ENCODE results near the gene PHEX. TPM values are rescaled to one million over a fixed set of nuclear protein-coding genes. Genes with fewer than 3 reads are reported as not detected.

Gene PHEX
- total and polyA plus RNA-seq, 2 experiments from 2014 or later: 0.05 to 0.21 TPM

GRCh38 chrX:22043872-22044271 is 11.7 kb downstream of the PHEX start (continued):
- TF ChIP-seq, protein P1, sequence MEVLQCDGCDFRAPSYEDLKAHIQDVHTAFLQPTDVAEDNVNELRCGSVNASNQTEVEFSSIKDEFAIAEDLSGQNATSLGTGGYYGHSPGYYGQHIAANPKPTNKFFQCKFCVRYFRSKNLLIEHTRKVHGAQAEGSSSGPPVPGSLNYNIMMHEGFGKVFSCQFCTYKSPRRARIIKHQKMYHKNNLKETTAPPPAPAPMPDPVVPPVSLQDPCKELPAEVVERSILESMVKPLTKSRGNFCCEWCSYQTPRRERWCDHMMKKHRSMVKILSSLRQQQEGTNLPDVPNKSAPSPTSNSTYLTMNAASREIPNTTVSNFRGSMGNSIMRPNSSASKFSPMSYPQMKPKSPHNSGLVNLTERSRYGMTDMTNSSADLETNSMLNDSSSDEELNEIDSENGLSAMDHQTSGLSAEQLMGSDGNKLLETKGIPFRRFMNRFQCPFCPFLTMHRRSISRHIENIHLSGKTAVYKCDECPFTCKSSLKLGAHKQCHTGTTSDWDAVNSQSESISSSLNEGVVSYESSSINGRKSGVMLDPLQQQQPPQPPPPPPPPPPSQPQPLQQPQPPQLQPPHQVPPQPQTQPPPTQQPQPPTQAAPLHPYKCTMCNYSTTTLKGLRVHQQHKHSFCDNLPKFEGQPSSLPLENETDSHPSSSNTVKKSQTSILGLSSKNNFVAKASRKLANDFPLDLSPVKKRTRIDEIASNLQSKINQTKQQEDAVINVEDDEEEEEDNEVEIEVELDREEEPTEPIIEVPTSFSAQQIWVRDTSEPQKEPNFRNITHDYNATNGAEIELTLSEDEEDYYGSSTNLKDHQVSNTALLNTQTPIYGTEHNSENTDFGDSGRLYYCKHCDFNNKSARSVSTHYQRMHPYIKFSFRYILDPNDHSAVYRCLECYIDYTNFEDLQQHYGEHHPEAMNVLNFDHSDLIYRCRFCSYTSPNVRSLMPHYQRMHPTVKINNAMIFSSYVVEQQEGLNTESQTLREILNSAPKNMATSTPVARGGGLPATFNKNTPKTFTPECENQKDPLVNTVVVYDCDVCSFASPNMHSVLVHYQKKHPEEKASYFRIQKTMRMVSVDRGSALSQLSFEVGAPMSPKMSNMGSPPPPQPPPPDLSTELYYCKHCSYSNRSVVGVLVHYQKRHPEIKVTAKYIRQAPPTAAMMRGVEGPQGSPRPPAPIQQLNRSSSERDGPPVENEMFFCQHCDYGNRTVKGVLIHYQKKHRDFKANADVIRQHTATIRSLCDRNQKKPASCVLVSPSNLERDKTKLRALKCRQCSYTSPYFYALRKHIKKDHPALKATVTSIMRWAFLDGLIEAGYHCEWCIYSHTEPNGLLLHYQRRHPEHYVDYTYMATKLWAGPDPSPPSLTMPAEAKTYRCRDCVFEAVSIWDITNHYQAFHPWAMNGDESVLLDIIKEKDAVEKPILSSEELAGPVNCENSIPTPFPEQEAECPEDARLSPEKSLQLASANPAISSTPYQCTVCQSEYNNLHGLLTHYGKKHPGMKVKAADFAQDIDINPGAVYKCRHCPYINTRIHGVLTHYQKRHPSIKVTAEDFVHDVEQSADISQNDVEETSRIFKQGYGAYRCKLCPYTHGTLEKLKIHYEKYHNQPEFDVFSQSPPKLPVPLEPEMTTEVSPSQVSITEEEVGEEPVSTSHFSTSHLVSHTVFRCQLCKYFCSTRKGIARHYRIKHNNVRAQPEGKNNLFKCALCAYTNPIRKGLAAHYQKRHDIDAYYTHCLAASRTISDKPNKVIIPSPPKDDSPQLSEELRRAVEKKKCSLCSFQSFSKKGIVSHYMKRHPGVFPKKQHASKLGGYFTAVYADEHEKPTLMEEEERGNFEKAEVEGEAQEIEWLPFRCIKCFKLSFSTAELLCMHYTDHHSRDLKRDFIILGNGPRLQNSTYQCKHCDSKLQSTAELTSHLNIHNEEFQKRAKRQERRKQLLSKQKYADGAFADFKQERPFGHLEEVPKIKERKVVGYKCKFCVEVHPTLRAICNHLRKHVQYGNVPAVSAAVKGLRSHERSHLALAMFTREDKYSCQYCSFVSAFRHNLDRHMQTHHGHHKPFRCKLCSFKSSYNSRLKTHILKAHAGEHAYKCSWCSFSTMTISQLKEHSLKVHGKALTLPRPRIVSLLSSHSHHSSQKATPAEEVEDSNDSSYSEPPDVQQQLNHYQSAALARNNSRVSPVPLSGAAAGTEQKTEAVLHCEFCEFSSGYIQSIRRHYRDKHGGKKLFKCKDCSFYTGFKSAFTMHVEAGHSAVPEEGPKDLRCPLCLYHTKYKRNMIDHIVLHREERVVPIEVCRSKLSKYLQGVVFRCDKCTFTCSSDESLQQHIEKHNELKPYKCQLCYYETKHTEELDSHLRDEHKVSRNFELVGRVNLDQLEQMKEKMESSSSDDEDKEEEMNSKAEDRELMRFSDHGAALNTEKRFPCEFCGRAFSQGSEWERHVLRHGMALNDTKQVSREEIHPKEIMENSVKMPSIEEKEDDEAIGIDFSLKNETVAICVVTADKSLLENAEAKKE (CRISPR knock-in tag; IDR thresholded peaks at IDR 0.05): no peak
- no peak for TF ChIP-seq POLR2AphosphoS5 (IDR thresholded peaks at IDR 0.05; ENCODE audit: low read depth)
- TF ChIP-seq EZH2 (IDR thresholded peaks at IDR 0.05; ENCODE audit: low read depth, unreplicated experiment): no peak
- TF ChIP-seq CREB1 (CRISPR knock-in tag; IDR thresholded peaks at IDR 0.05; ENCODE audit: low read depth): no peak
- no peak for TF ChIP-seq JUNB (IDR thresholded peaks at IDR 0.05; ENCODE audit: unreplicated experiment)

GRCh38 chrX:22047468-22047867 is 15.3 kb downstream of the PHEX start:
- no peak overlapping the region for H3K4me2 ChIP-seq
- H3K27ac ChIP-seq (ENCODE audit: low read depth): no peak overlapping the region
- no peak overlapping the region for H3K27ac Mint-ChIP-seq
- H3K9me2 ChIP-seq (ENCODE audit: insufficient read depth): no peaks in the 10 kb centered on the region
- no peak for ATAC-seq
- H3K36me3 ChIP-seq (ENCODE audit: insufficient read depth): no peaks in the 10 kb centered on the region
- no peak overlapping the region for H2AFZ ChIP-seq
- H3K36me3 Mint-ChIP-seq (ENCODE audit: low read depth): no peaks in the 10 kb centered on the region
- H3K27me3 ChIP-seq (ENCODE audit: insufficient read depth): no peaks in the 10 kb centered on the region
- no peak overlapping the region for H3K4me3 ChIP-seq
- H3K4me3 Mint-ChIP-seq: no peak overlapping the region
- no peaks in the 10 kb centered on the region for H3K79me2 ChIP-seq (replicated peaks; ENCODE audit: insufficient read depth)
- no peaks in the 10 kb centered on the region for H3F3A ChIP-seq (replicated peaks; ENCODE audit: low read depth)
- H4K20me1 ChIP-seq (replicated peaks; ENCODE audit: insufficient read depth): no peaks in the 10 kb centered on the region
- H3K4me1 ChIP-seq (ENCODE audit: insufficient read depth): peaks cover 11% of the 10 kb centered on the region; the same call in 1 of the 2 replicates
- no peaks in the 10 kb centered on the region for H3K27me3 Mint-ChIP-seq (ENCODE audit: insufficient read depth, low read depth, poor library complexity)
- H3K9me3 Mint-ChIP-seq: no peaks in the 10 kb centered on the region; the same call in 2 of the 3 replicates
- DNase-seq (ENCODE audit: low spot score): no peak
- peaks cover 7% of the 10 kb centered on the region; the same call in 2 of the 3 replicates for H3K4me1 Mint-ChIP-seq
- TF ChIP-seq, protein P1 (CRISPR knock-in tag; IDR thresholded peaks at IDR 0.05): no peak
- TF ChIP-seq JUNB (IDR thresholded peaks at IDR 0.05; ENCODE audit: unreplicated experiment) (no peak), NANOG (IDR thresholded peaks at IDR 0.05; ENCODE audit: borderline replicate concordance) (no peak), POLR2AphosphoS5 (IDR thresholded peaks at IDR 0.05; ENCODE audit: low read depth) (no peak), STAT1 (IDR thresholded peaks at IDR 0.05; ENCODE audit: unreplicated experiment) (no peak)
